Right hindlimb (tissue), 1 donor: Measurements from ENCODE around the gene C5AR1.
A peak's percentile ranks its signal among the peaks of the same experiment; 100 is the strongest.
"Not testable (repeated sequence)": the region's sequence is repeated elsewhere in the genome, so short reads cannot be mapped to it uniquely, and the experiment has no call there.

Experiments used
- DNase-seq: peaks from one replicate; pipeline ENCODE4 v3.0.0-alpha.2; 2018

C5AR1 gene

GRCh38 chr19:47336765-47337718 lies 27.4 kb downstream of the C5AR1 start:
- not testable (repeated sequence) for DNase-seq

- DNase-seq, result no peak
Observed at GRCh38 chr19:47339196-47339880, 29.7 kb downstream of the C5AR1 start.

GRCh38 chr19:47340477-47341208 lies 31.0 kb downstream of the C5AR1 start:
- no peak for DNase-seq

GRCh38 chr19:47341734-47342133 lies 32.1 kb downstream of the C5AR1 start:
- no peak for DNase-seq

- no peak for DNase-seq
Observed at GRCh38 chr19:47343194-47343802, 33.6 kb downstream of the C5AR1 start.

- DNase-seq, result no peak
Observed at GRCh38 chr19:47344425-47344824, 34.8 kb downstream of the C5AR1 start.

GRCh38 chr19:47346024-47346423 lies 36.4 kb downstream of the C5AR1 start:
- not testable (repeated sequence) for DNase-seq

- DNase-seq, result peak; percentile 99
Observed at GRCh38 chr19:47348819-47349795, 39.4 kb downstream of the C5AR1 start, which contains the start of gene DHX34. DHX34 (plus strand) TSS chr19:47349315; CDS start chr19:47353031, 3,716 bp downstream.

- no peak for DNase-seq
Observed at GRCh38 chr19:47350630-47351029, 41.0 kb downstream of the C5AR1 start.

- no peak for DNase-seq
Observed at GRCh38 chr19:47351548-47351947, 41.9 kb downstream of the C5AR1 start.

- no peak for DNase-seq
Observed at GRCh38 chr19:47352095-47352494, 42.4 kb downstream of the C5AR1 start.

GRCh38 chr19:47353307-47353712 lies 43.6 kb downstream of the C5AR1 start:
- no peak for DNase-seq

- no peak for DNase-seq
Observed at GRCh38 chr19:47356900-47357299, 47.2 kb downstream of the C5AR1 start.

- DNase-seq, result no peak
Observed at GRCh38 chr19:47357788-47358680, 48.4 kb downstream of the C5AR1 start.

GRCh38 chr19:47358936-47359335 lies 49.3 kb downstream of the C5AR1 start:
- DNase-seq, result no peak

- no peak for DNase-seq
Observed at GRCh38 chr19:47362321-47362720, 52.7 kb downstream of the C5AR1 start.

GRCh38 chr19:47363758-47364531 lies 54.3 kb downstream of the C5AR1 start:
- no peak for DNase-seq

GRCh38 chr19:47365455-47365854 lies 55.8 kb downstream of the C5AR1 start:
- DNase-seq, result not testable (repeated sequence)

- DNase-seq, result no peak
Observed at GRCh38 chr19:47370045-47370611, 60.5 kb downstream of the C5AR1 start.
